ENCODE data around the gene NDUFAF8.

Gene NDUFAF8

DNA sequence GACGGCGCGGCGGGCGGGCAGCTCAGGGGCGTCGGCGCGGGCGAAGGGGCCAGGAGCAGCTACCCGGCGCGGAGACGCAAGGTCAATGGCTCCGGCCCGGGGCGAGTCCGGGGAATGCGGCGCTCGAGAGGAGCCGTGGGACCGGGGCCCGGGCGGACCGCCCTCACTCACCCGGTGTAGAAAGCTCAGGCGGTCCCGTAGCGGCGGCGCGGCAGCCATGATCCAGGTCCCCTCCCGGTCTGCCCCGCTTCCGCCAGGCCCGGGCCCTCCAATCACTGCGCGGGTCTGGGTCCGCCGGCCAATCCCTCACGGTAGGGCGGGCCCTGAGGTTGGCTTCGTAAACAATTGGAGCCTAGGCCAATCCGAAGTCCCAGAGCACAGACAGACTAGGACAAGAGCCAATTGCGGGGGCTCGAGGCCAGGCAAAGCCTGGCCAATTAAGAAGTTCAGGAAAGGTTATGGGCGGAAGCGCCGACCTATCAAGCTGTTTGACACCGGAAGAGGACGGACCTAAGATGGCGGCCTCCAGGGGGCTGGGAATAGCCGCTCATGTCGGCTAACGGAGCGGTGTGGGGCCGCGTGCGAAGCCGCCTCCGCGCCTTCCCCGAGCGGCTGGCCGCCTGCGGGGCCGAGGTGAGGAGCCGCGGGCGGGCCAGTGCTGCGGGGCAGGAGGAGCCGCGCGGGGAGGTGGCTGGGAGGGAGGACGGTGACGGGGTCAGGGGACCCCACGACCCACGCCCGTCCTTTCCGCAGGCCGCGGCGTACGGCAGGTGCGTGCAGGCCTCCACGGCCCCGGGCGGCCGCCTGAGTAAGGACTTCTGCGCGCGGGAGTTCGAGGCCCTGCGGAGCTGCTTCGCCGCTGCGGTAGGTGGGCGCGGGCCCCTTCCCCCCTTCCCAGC lies at the start of gene NDUFAF8, which contains the start of gene TEPSIN:
NDUFAF8 (plus strand) TSS at position 504 of the 899 bp plus-strand sequence; CDS start at position 550, 46 bp downstream.
TEPSIN (minus strand) TSS at position 241 of the 899 bp plus-strand sequence; CDS start at position 219, 22 bp downstream.
- DNase-seq (ENCODE audit: low read depth), result peak; percentile 99
- no peak for TF ChIP-seq CTCF (IDR thresholded peaks at IDR 0.05; ENCODE audit: insufficient read depth, low read depth, low read length, missing control alignments)
- H3K4me3 ChIP-seq (ENCODE audit: low read depth, low read length), result peak within 1 kb of the TSS; percentile 76

DNA sequence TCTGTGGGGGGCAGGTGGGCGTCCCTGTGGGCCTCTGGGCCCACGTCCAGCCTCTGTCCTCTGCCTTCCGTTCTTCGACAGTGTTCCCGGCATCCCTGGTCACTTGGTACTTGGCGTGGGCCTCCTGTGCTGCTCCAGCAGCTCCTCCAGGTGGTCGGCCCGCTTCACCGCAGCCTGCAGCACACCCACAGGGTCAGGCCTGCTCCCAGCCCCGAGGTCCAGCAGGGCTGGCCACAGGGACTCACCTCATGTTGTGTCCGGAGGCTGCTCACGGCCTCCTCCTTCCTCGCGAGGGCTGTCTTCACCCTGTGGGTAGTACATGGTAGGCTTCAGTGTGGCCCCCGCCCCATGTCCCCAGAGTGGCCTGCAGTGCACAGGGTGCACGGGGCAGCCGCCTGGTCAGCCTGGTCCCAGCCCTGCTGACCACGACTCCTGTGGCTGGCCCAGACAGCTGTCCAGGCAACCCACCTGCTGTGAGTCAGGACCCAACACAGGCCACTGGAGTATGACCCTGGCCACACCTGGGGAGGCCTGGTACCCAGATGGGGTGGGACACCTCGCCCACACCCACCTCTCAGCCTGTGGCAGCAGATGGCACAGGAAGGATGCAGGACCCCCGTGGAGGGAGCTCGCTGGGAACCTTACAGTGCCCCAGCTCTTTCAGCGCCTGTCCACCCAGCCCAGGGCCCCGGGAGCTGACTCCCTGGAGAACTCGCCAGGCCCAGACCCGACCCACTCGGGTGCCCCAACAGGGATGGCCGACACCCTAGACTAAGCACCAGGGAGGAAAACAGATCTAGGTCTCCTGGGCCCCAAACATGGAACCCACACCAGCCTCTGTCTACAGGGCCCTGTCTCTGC lies 49.2 kb upstream of the NDUFAF8 start:
- no peak for TF ChIP-seq CTCF (IDR thresholded peaks at IDR 0.05; ENCODE audit: insufficient read depth, low read depth, low read length, missing control alignments)
- no peak for DNase-seq (ENCODE audit: low read depth)
- H3K4me3 ChIP-seq (ENCODE audit: low read depth, low read length), result no peak overlapping the region

DNA sequence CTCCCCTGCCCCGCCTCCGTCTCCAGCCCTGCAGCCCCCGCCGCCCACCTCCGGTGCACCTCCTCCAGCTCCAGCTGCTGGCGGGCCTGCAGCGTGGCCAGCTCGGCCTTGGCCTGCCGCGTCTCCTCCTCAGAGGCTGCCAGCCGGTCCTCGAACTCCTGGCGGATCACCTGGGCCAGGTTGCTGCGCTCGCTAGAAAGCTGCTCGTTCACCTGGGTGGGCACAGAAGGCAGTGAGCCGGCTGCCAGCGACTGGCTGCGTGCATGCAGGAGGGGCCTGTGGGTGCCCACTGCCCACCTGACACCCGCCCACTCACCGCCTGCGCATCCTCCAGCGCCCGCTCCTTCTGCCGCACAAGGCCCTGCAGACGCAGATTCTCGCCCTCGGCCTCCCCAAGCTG lies 48.5 kb upstream of the NDUFAF8 start:
- TF ChIP-seq CTCF (IDR thresholded peaks at IDR 0.05; ENCODE audit: insufficient read depth, low read depth, low read length, missing control alignments), result no peak
- no peak for DNase-seq (ENCODE audit: low read depth)
- no peak overlapping the region for H3K4me3 ChIP-seq (ENCODE audit: low read depth, low read length)

GRCh38 chr17:81191116-81191515 lies 48.0 kb upstream of the NDUFAF8 start:
- DNase-seq (ENCODE audit: low read depth), result no peak
- no peak overlapping the region for H3K4me3 ChIP-seq (ENCODE audit: low read depth, low read length)
- no peak for TF ChIP-seq CTCF (IDR thresholded peaks at IDR 0.05; ENCODE audit: insufficient read depth, low read depth, low read length, missing control alignments)

DNA sequence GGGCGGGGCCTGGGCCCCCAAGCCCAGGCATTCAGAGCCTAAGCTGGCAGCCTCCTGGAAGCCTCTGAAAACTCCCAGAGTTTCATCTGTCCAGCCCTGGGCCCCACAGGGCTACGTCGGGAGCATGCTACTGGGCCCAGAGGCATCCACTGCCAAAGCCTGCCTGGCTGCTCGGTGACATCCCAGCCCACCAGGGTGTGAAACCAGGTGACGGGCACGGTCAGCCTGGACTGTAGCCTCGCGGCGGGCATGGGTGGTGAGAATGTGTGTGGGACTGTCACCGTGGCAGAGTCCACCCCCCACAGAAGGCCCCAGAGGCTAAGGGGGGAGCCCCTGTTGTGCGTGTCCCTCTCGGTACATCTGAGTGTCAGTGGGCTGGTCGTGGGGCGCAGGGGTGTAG lies 47.5 kb upstream of the NDUFAF8 start:
- no peak for DNase-seq (ENCODE audit: low read depth)
- H3K4me3 ChIP-seq (ENCODE audit: low read depth, low read length), result no peak overlapping the region
- TF ChIP-seq CTCF (IDR thresholded peaks at IDR 0.05; ENCODE audit: insufficient read depth, low read depth, low read length, missing control alignments), result no peak

DNA sequence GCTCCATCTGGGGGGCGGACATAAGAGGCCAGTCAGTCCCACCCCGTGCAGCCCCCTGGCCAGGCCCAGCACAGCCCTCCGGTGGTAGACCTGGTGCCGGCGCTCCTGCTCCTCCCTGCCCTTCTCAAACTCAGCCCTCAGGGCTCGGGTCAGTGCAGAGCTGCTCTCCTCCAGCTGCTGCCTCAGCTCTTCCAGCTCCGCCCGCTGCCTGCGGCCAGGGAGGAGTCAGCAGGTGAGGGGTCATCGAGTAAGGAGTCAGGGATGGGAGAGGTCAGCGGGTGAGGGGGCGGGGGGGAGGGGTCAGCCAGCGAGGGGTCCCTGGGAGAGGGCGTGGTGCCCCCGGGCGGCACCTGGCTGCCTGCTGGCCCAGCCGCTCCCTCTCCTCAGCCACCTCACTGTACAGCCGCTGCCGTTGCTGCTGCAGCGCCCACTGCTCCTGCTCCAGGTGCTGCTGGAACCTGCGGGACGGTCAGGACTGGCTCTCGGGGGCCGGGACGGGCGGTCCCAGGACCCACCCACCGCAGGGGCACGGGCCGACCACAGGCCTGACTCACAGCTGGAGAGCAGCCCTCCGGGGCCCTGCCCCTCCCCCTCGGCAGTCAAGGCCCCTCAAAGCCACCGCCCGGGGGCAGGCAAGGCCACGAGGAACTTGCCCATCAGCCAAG lies 46.6 kb upstream of the NDUFAF8 start:
- H3K4me3 ChIP-seq (ENCODE audit: low read depth, low read length), result no peak overlapping the region
- no peak for DNase-seq (ENCODE audit: low read depth)
- no peak for TF ChIP-seq CTCF (IDR thresholded peaks at IDR 0.05; ENCODE audit: insufficient read depth, low read depth, low read length, missing control alignments)

Data from GM12865 (cell line).